GM12878 (cell line): ENCODE data around the gene NISCH. TPM values are rescaled to one million over a fixed set of nuclear protein-coding genes. Genes with fewer than 3 reads are reported as not detected.

Experiments used
- ATAC-seq: fragments of 200-7000 bp; cut with Tn5 transposase; 3 replicates; pipeline ENCODE4 v1.9.1; 2020; ENCODE audit warnings: mild to moderate bottlenecking, moderate library complexity
- BruUV-seq: library from RNA; stranded (reverse); fragments of 400-500 nt; replicated peaks from 2 replicates; lab custom pipeline; 2021; lab: Mats Ljungman, UMichigan
- CTCF ChIA-PET: fragments of 300-600 bp; sonication (Branson Sonifier 250); formaldehyde crosslinking; extraction: SDS; loops from one replicate; lab custom pipeline; 2021; ENCODE audit warnings: inconsistent platforms; lab: Yijun Ruan, JAX
- POLR2A ChIA-PET: fragments of 350-600 bp; formaldehyde crosslinking; extraction: SDS; loops from one replicate; lab custom pipeline; 2021; ENCODE audit warnings: inconsistent platforms; lab: Charles Lee
- RAD21 ChIA-PET: fragments of 300-600 bp; sonication (Branson Sonifier 250); formaldehyde crosslinking; loops from one replicate; lab custom pipeline; 2023; ENCODE audit warnings: antibody characterized with exemption; ENCODE audit not compliant: unreplicated experiment; lab: Charles Lee
- SMC1A ChIA-PET: fragments of 300-600 bp; sonication (Branson Sonifier 250); formaldehyde crosslinking; loops from one replicate; lab custom pipeline; 2023; ENCODE audit not compliant: unreplicated experiment, uncharacterized antibody; lab: Charles Lee
- DNase-seq: peaks from one replicate; pipeline ENCODE4 v3.0.0-alpha.2; 2011; ENCODE audit warnings: low read depth, low spot score
- FAIRE-seq: peaks from 3 replicates; lab custom pipeline; 2011; peaks lifted over from hg19 to GRCh38; lab: Jason Lieb, UNC
- H2AFZ ChIP-seq: 2 replicates; pipeline ENCODE4 v1.6.0; 2011; ENCODE audit warnings: low read depth, low read length, control low read depth; ENCODE audit not compliant: control insufficient read depth
- H3K27ac ChIP-seq: 2 replicates; pipeline ENCODE4 v1.5.1; 2011; ENCODE audit warnings: control low read depth; ENCODE audit not compliant: control insufficient read depth, insufficient read depth
- H3K27me3 ChIP-seq, 2 experiments: replicated peaks in 1 of 2; 2 replicates each; pipeline versions ENCODE4 v1.6.0 to v1.6.1; 2011; ENCODE audit warnings: low read length in 1 of 2; ENCODE audit not compliant: control insufficient read depth in 2 of 2, insufficient read depth in 2 of 2
- H3K36me3 ChIP-seq, 2 experiments: 2 replicates each; pipeline ENCODE4 v1.5.1; 2011; ENCODE audit warnings: low read length in 1 of 2; ENCODE audit not compliant: control insufficient read depth in 2 of 2, insufficient read depth in 2 of 2
- H3K4me1 ChIP-seq: 2 replicates; pipeline ENCODE4 v1.6.1; 2011; ENCODE audit warnings: mild to moderate bottlenecking, low read length, moderate library complexity, mixed read lengths; ENCODE audit not compliant: control insufficient read depth, insufficient read depth
- H3K4me2 ChIP-seq: 2 replicates; pipeline ENCODE4 v1.6.0; 2011; ENCODE audit warnings: control low read depth; ENCODE audit not compliant: control insufficient read depth, insufficient read depth
- H3K4me3 ChIP-seq: fragments of 200-600 bp; sonication (generic); 2 replicates; pipeline ENCODE4 v1.5.1; 2016
- H3K79me2 ChIP-seq: 2 replicates; pipeline ENCODE4 v1.6.0; 2011; ENCODE audit warnings: low read length; ENCODE audit not compliant: control insufficient read depth, insufficient read depth
- H3K9ac ChIP-seq: 2 replicates; pipeline ENCODE4 v1.8.0; 2011; ENCODE audit warnings: low read length, control low read depth, mixed read lengths; ENCODE audit not compliant: control insufficient read depth, insufficient read depth
- H3K9me3 ChIP-seq: replicated peaks from 3 replicates; pipeline ENCODE4 v1.5.1; 2011; ENCODE audit warnings: mild to moderate bottlenecking, low read length; ENCODE audit not compliant: control insufficient read depth, insufficient read depth
- H4K20me1 ChIP-seq: 2 replicates; pipeline ENCODE4 v1.6.0; 2011; ENCODE audit not compliant: control insufficient read depth, insufficient read depth
- CBX3 ChIP-seq: fragments of 200-600 bp; sonication (generic); IDR thresholded peaks from 2 replicates; pipeline ENCODE4 v1.6.1; 2016; ENCODE audit warnings: low read depth, borderline replicate concordance
- CHD1 ChIP-seq: IDR thresholded peaks from 2 replicates; pipeline ENCODE4 v1.6.1; 2012; ENCODE audit warnings: low read depth, low read length, improper control_type of control experiment
- CHD4 ChIP-seq: fragments of 200-600 bp; sonication (generic); IDR thresholded peaks from 2 replicates; pipeline ENCODE4 v1.6.1; 2016; ENCODE audit warnings: mild to moderate bottlenecking
- FOXM1 ChIP-seq: IDR thresholded peaks from 2 replicates; pipeline ENCODE4 v1.6.1; 2012; ENCODE audit warnings: low read depth, mild to moderate bottlenecking, inconsistent platforms, low read length, moderate library complexity
- POLR2A ChIP-seq: IDR thresholded peaks from 2 replicates; pipeline ENCODE4 v1.6.1; 2011; ENCODE audit warnings: low read depth, mild to moderate bottlenecking, low read length
- WGBS: methylation state at CpG from one replicate; pipeline ENCODE4 v1.1.6; 2016; ENCODE audit warnings: low lambda C conversion rate; ENCODE audit not compliant: insufficient replicate concordance, insufficient coverage; ENCODE audit errors: missing lambda C conversion rate; 5-methylcytosine and 5-hydroxymethylcytosine counted together
- in situ Hi-C: fragments of 300-500 bp; cut with MboI; formaldehyde crosslinking; loops from 9 replicates; pipeline ENCODE4 v1.14.3; 2018; ENCODE audit warnings: mixed read lengths
- intact Hi-C: fragments of 100-400 bp; cut with micrococcal nuclease; formaldehyde crosslinking; loops from one replicate; pipeline ENCODE4 v1.14.2; 2022; ENCODE audit not compliant: unreplicated experiment
- polyA plus RNA-seq, 11 experiments: library from polyadenylated mRNA; depleted of rRNA in 4 of 11; unstranded in 6 of 11; stranded (reverse) in 5 of 11; fragments of >200 nt; fragmentation: Nextera tagmentation in 4 of 11; fragmentation: Illumina TruSeq in 1 of 11; extraction: Ambion mirVana in 4 of 11; extraction: Trizol in 1 of 11; gene quantifications; 1 replicate in 1 of 11; 2 replicates in 10 of 11; pipeline versions ENCODE4 v1.2.1 to v1.2.3, GENCODE V29; 2011 to 2016; ENCODE audit warnings: inconsistent platforms in 2 of 11, missing spikeins in 2 of 11, low read depth in 1 of 11
- total RNA-seq, 4 experiments: library from RNA; depleted of rRNA in 3 of 4; stranded (reverse); fragments of >200 nt in 3 of 4; fragmentation: Illumina TruSeq in 1 of 4; extraction: Trizol in 1 of 4; gene quantifications; 2 replicates each; pipeline versions ENCODE4 v1.2.1 to v1.2.3, GENCODE V29; 2013 to 2021
- TF ChIP-seq, protein P1 (sequence below): IDR thresholded peaks from 2 replicates; pipeline ENCODE4 v1.6.1; 2011; ENCODE audit warnings: low read depth, mild to moderate bottlenecking, low read length, moderate library complexity, borderline replicate concordance; ENCODE audit errors: extremely low read depth

NISCH gene
- total and polyA plus RNA-seq, 10 of the 15 experiments (the other 5 are each of a cell fraction or from before 2014, with no cell fraction given): 0.76 to 52.5 (median 24.6) TPM

- DNase-seq: no peak
- no peak overlapping the region for H3K4me3 ChIP-seq
- no peak overlapping the region for H3K27ac ChIP-seq
- no peaks in the 10 kb centered on the region for H3K4me1 ChIP-seq
- intact Hi-C loops: no loop called here
- BruUV-seq: no TSS peak
- H4K20me1 ChIP-seq: no peaks in the 10 kb centered on the region
- RAD21 ChIA-PET: no interaction called here
- H3K9me3 ChIP-seq: no peaks in the 10 kb centered on the region
- H3K79me2 ChIP-seq: no peaks in the 10 kb centered on the region
- TF ChIP-seq POLR2A (peak; percentile 52), FOXM1 (no peak), CHD4 (no peak)
- TF ChIP-seq, protein P1, sequence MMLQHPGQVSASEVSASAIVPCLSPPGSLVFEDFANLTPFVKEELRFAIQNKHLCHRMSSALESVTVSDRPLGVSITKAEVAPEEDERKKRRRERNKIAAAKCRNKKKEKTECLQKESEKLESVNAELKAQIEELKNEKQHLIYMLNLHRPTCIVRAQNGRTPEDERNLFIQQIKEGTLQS: no peak
- TF ChIP-seq, all 136 proteins: peak for 1
- Histone ChIP-seq H3K36me3 (peaks cover 0 to 10% of the 10 kb centered on the region in 2 experiments; a peak in 2 of 4 replicates), H3K27me3 (no peaks in the 10 kb centered on the region), H3K4me2 (no peak overlapping the region), H3K9ac (no peak overlapping the region), H2AFZ (no peak overlapping the region)
- in situ Hi-C loops: no loop called here
- no peak for FAIRE-seq
- ChIA-PET SMC1A (no interaction called here), CTCF (interaction anchor here (0.8 kb wide), 1 partner anchor 15 kb away, joined by 3 read pairs; no protein-coding TSS in a partner anchor), POLR2A (interaction anchor here (0.6 kb wide), 1 partner anchor 9 kb away, joined by 3 read pairs; no protein-coding TSS in a partner anchor)
- no peak for ATAC-seq
- 93% methylated on average over 26 of the region's 26 CpGs for WGBS
These were observed 68.2 kb downstream of the NISCH start for GRCh38 chr3:52523386-52524257.

DNA sequence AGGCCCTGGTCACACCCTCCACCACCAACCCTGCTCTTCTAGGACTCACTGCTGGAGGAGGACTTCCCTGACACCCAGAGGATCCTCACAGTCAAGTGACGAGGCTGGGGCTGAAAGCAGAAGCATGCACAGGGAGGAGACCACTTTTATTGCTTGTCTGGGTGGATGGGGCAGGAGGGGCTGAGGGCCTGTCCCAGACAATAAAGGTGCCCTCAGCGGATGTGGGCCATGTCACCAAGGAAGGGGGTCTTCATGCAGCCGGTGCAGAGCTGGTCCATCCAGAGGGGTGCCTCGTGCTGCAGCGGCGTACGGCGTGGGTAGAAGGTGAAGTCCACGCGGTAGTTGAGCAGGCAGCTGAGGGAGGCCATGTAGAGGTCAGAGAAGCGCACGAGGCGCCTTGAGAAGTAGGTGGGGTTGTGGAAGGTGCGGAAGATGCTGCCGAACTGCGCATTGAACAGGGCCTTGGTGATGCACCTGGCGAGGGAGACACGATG is 68.9 kb downstream of the NISCH start:
- no peaks in the 10 kb centered on the region for H3K27me3 ChIP-seq
- BruUV-seq: no TSS peak

More for the DNA sequence above, 68.9 kb downstream of the NISCH start:
- ChIA-PET RAD21 (no interaction called here), SMC1A (no interaction called here), CTCF (no interaction called here), POLR2A (no interaction called here)
- Histone ChIP-seq H3K9me3 (no peaks in the 10 kb centered on the region), H3K36me3 (peaks cover 0 to 15% of the 10 kb centered on the region in 2 experiments; a peak in 2 of 4 replicates), H3K4me2 (no peak overlapping the region), H4K20me1 (no peaks in the 10 kb centered on the region), H3K4me3 (no peak overlapping the region), H2AFZ (no peak overlapping the region), H3K27ac (no peak overlapping the region), H3K4me1 (no peaks in the 10 kb centered on the region), H3K79me2 (no peaks in the 10 kb centered on the region), H3K9ac (no peak overlapping the region)
- 89% methylated on average over 18 of the region's 18 CpGs for WGBS
- no peak for ATAC-seq
- FAIRE-seq: no peak
- TF ChIP-seq CBX3 (no peak), CHD1 (no peak)
- intact Hi-C loops: no loop called here
- no peak for DNase-seq
- in situ Hi-C loops: no loop called here
